Pancreas (tissue), 10 donors: ENCODE data around the gene SELENOP. TPM values are rescaled to one million over a fixed set of nuclear protein-coding genes. Genes with fewer than 3 reads are reported as not detected.

Experiments
- ATAC-seq, 4 donors: fragments of 200-7000 bp; cut with Tn5 transposase; one replicate each; pipeline versions ENCODE4 v1.8.0 to v1.9.1; 2020; ENCODE audit warnings: mild to moderate bottlenecking in 4 of 4, moderate library complexity in 4 of 4
- DNase-seq, 6 donors: peaks; one replicate each; pipeline ENCODE4 v3.0.0-alpha.2; 2020
- FAIRE-seq: peaks from 2 replicates; lab custom pipeline; 2012; peaks lifted over from hg19 to GRCh38; lab: Jason Lieb, UNC
- H3K27ac ChIP-seq, 4 donors: fragments of 200-600 bp; sonication (generic); 1 replicate in 3 of 4; 2 replicates in 1 of 4; pipeline versions ENCODE4 v1.5.0 to v1.8.0; 2020
- H3K27me3 ChIP-seq, 4 donors: fragments of 200-600 bp; one replicate each; pipeline ENCODE4 v1.8.0; 2021
- H3K36me3 ChIP-seq, 3 donors: fragments of 200-600 bp; sonication (generic) in 1 of 3; one replicate each; pipeline versions ENCODE4 v1.5.0 to v1.8.0; 2020 to 2021
- H3K4me1 ChIP-seq, 3 donors: fragments of 200-600 bp; one replicate each; pipeline ENCODE4 v1.8.0; 2021
- H3K4me3 ChIP-seq, 4 donors: fragments of 200-600 bp; sonication (generic) in 2 of 4; one replicate each; pipeline versions ENCODE4 v1.5.0 to v1.8.0; 2020 to 2021
- H3K9me3 ChIP-seq, 4 donors: fragments of 200-600 bp; one replicate each; pipeline ENCODE4 v1.8.0; 2021
- CTCF ChIP-seq, 4 donors: fragments of 200-600 bp; sonication (generic) in 3 of 4; IDR thresholded peaks; one replicate each; pipeline versions ENCODE4 v1.5.0 to v1.8.0; 2021; ENCODE audit warnings: antibody characterized with exemption in 4 of 4
- WGBS, 2 donors: extraction: QIAGEN DNeasy Blood & Tissue Kit; methylation state at CpG; one replicate each; pipeline ENCODE4 v1.1.7; 2013; 5-methylcytosine and 5-hydroxymethylcytosine counted together
- intact Hi-C, 3 donors: fragments of 100-400 bp; cut with DNase I; formaldehyde crosslinking; loops; one replicate each; pipeline versions ENCODE4 v1.11.1 to v1.14.2; 2022
- polyA plus RNA-seq, 2 donors: library from polyadenylated mRNA; stranded (reverse); fragments of 200-250 nt; gene quantifications; one replicate each; pipeline ENCODE4 v1.2.3, GENCODE V29; 2013
- total RNA-seq, 6 donors: library from RNA; stranded (reverse); fragmentation: NEBNext Ultra II Directional in 4 of 6; extraction: Animal tissue kit (Norgen Biotek cat#: 25700) in 4 of 6; gene quantifications; one replicate each; pipeline versions ENCODE4 v1.2.1 to v1.2.4, GENCODE V29; 2021 to 2023
- donor health status: healthy with polysubstance abuse.
- donor health status: DM: no; HTN: no; CAD: no; lungs with moderate emphysema.
- donor health status: DM: no; HTN: no; CAD: no.
- donor health status: control.
- donor health status: control.
- donor health status: Bipolar disorder and iron deficiency.
- donor health status: DM: yes; HTN: yes; CAD: no.
- donor health status: DM: no; HTN: no; CAD: no.
- donor health status: DM: no; HTN: no; CAD: no.
- donor health status: DM: yes; HTN: yes; CAD: no.

Gene SELENOP
- total and polyA plus RNA-seq, 8 donors: 32.5 to 195 (median 90.0) TPM

DNA sequence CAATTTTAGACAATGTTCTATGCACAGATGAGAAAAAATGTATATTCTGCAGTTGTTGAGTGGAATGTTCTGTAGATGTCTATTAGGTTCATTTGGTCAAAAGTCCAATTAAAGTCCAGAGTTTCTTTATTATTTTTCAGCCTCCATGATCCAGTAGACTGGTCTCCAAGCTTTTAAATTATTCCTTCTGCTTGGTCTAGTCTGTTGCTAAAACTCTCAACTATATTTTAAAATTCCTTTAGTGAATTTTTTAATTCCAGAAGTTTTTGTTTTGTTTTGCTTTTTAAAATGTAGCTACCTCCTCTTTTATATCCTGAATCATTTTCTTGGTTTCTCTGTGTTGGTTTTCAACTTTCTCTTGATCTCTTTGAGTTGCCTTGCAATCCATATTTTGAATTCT, 24.6 kb downstream of the SELENOP start:
- H3K4me3 ChIP-seq: no peak overlapping the region
- no peak for ATAC-seq
- FAIRE-seq: no peak
- no peak overlapping the region for H3K27ac ChIP-seq
- intact Hi-C loops: no loop called here
- no peaks in the 10 kb centered on the region for H3K36me3 ChIP-seq
- TF ChIP-seq CTCF (IDR thresholded peaks at IDR 0.05): no peak
- no peaks in the 10 kb centered on the region for H3K4me1 ChIP-seq
- H3K9me3 ChIP-seq: no peaks in the 10 kb centered on the region
- no peak for DNase-seq
- no peaks in the 10 kb centered on the region for H3K27me3 ChIP-seq

DNA sequence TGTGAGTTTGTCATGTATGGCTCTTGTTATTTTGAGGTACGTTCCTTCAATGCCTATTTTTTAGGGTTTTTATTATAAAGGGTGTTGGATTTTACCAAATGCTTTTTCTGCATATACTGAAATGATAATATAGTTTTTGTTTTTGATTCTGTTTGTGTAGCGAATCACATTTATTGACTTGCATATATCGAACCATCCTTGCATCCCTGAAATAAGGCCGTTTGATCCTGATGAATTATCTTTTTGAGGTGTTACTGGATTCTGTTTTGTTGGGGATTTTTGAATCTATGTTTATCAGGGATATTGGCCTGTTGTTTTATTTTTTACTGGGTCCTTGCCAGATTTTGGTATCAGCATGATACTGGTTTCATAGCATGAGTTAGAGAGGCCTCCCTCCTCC, 25.9 kb downstream of the SELENOP start:
- DNase-seq: no peak
- Histone ChIP-seq H3K4me1 (no peaks in the 10 kb centered on the region), H3K9me3 (no peaks in the 10 kb centered on the region), H3K27ac (no peak overlapping the region), H3K4me3 (no peak overlapping the region), H3K27me3 (no peaks in the 10 kb centered on the region), H3K36me3 (no peaks in the 10 kb centered on the region)
- FAIRE-seq: no peak
- intact Hi-C loops: no loop called here
- no peak for ATAC-seq
- 89 to 91% methylated on average over 4 of the region's 4 CpGs for WGBS, 2 donors
- no peak for TF ChIP-seq CTCF (IDR thresholded peaks at IDR 0.05)

DNA sequence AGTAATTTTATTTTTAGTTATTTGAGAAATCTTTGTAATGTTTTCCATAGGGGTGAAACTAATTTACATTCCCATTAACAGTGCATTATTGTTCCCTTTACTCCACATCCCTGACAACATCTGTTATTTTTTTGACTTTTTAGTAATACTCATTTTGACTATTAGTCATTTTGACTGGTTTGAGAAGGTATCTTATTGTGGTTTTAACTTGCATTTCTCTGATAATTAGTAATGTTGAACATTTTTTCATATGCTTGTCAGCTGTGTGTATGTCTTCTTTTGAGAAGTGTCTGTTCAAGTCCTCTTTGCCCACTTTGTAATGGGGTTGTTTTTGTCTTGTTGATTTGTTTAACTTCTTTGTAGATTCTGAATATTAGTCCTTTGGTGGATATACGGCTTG, 27.6 kb downstream of the SELENOP start:
- H3K36me3 ChIP-seq: no peaks in the 10 kb centered on the region
- DNase-seq: no peak
- no peak for TF ChIP-seq CTCF (IDR thresholded peaks at IDR 0.05)
- no peak overlapping the region for H3K27ac ChIP-seq
- FAIRE-seq: no peak
- no peak for ATAC-seq
- no peak overlapping the region for H3K4me3 ChIP-seq
- H3K27me3 ChIP-seq: no peaks in the 10 kb centered on the region
- H3K4me1 ChIP-seq: no peaks in the 10 kb centered on the region
- WGBS, 2 donors: 69 to 86% methylated on average over 1 of the region's 1 CpG
- intact Hi-C loops: no loop called here
- no peaks in the 10 kb centered on the region for H3K9me3 ChIP-seq

- Histone ChIP-seq H3K36me3 (no peaks in the 10 kb centered on the region), H3K27me3 (no peaks in the 10 kb centered on the region), H3K27ac (no peak overlapping the region), H3K4me1 (no peaks in the 10 kb centered on the region), H3K9me3 (no peaks in the 10 kb centered on the region), H3K4me3 (no peak overlapping the region)
- WGBS, 2 donors: 94 to 99% methylated on average over 1 of the region's 1 CpG
- DNase-seq (no peak), ATAC-seq (no peak), FAIRE-seq (no peak)
- no peak for TF ChIP-seq CTCF (IDR thresholded peaks at IDR 0.05)
- intact Hi-C loops: no loop called here
Measured at GRCh38 chr5:42781584-42781983, 30.1 kb downstream of the SELENOP start.

DNA sequence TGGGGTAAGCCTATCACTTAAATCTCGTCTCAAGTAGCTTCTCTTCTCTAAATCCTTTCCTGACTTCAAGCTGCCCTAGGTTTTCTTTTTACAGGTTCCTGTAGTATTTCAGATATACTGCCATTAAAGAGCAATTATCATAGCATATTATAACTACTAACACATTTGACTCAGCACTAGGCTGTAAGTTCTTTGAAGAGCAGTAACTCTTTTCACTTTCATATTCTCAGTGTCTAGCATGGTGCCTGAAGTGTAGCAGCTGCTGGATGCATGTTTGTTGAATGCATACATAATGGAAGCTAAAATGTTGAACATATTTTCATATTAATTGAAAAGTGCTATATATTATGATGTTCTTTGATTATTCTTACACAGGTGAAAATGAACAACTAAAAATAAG, 32.6 kb downstream of the SELENOP start:
- ATAC-seq: no peak
- Histone ChIP-seq H3K4me1 (no peaks in the 10 kb centered on the region), H3K9me3 (no peaks in the 10 kb centered on the region), H3K36me3 (no peaks in the 10 kb centered on the region), H3K27me3 (no peaks in the 10 kb centered on the region), H3K27ac (no peak overlapping the region), H3K4me3 (no peak overlapping the region)
- intact Hi-C loops: no loop called here
- no peak for TF ChIP-seq CTCF (IDR thresholded peaks at IDR 0.05)
- WGBS, 2 donors: 71 to 88% methylated on average over 1 of the region's 1 CpG
- FAIRE-seq: no peak
- no peak for DNase-seq
